ENCODE data around the gene IFNAR1. TPM values are rescaled to one million over a fixed set of nuclear protein-coding genes. Genes with fewer than 3 reads are reported as not detected.

Gene IFNAR1
- total RNA-seq, 1 experiment from 2014 or later = 30.0 TPM

DNA sequence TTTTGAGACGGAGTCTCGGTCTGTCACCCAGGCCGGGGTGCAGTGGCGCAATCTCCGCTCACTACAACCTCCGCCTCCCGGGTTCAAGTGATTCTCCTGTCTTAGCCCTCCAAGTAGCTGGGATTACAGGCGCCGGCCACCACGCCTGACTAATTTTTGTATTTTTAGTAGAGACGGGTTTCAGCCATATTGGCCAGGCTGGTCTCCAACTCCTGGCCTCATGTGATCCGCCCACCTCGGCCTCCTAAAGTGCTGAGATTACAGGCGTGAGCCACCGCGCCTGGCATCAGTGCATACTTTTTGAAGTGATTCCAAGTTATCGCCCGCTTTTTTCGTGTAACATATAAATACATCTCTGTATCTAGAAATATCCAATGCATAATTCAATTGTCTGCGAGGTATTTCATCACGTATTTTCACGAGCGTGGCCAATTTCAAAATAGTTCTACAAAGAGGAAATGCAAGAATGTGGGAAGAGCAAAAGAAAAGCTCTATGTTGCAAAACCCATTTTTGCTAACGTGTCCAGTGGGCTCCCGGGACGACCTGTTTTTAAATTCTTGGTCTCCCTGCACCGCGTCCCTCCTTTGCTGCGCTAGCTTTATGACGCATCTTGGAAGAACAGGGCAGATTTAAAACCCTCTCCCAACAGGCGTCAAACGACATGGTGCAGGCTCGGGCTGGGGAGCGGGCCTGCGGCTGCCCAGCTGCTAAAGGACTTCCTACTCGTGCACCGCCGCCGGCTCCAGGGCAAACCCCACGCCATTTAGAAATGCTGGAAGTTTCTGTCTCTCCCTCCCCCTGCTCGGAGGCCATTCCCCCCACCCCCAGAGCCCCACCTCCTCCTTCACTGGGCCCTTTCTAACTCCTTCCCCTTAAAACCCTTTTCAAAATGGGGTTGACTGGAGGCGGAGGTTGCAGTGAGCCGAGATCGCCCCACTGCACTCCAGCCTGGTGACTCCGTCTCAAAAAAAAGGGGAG lies 77.5 kb downstream of the IFNAR1 start:
- peaks cover 29% of the 10 kb centered on the region for H3K36me3 Mint-ChIP-seq (ENCODE audit: insufficient read depth, unreplicated experiment)
- BruUV-seq (replicated peaks) = no TSS peak
- no peaks in the 10 kb centered on the region for H3K27me3 Mint-ChIP-seq (ENCODE audit: insufficient read depth, unreplicated experiment)
- H3K9me3 Mint-ChIP-seq (ENCODE audit: unreplicated experiment) = no peaks in the 10 kb centered on the region
- CTCF ChIA-PET = interaction anchor here (0.6 to 0.7 kb wide), 2 partner anchors 21 to 34 kb away, joined by 3 read pairs; no protein-coding TSS in a partner anchor
- DNase-seq (ENCODE audit: unreplicated experiment) = peak; percentile 90
- POLR2A ChIA-PET = interaction anchor here (0.6 to 15.1 kb wide), 19 partner anchors 8 to 675 kb away, joined by 3 to 236 read pairs (median 6); partner anchors contain the start of genes IFNAR1, PAXBP1, SON and TMEM50B
- intact Hi-C loops (cut with micrococcal nuclease) = loop anchor here (1.0 kb wide), 1 partner anchor 19 kb away; no protein-coding TSS in a partner anchor
- peaks cover 26% of the 10 kb centered on the region for H3K4me1 Mint-ChIP-seq (ENCODE audit: insufficient read depth, unreplicated experiment)
- H3K27ac Mint-ChIP-seq (ENCODE audit: low read depth, unreplicated experiment) = peak overlapping the region; percentile 63
- TF ChIP-seq, protein P1, sequence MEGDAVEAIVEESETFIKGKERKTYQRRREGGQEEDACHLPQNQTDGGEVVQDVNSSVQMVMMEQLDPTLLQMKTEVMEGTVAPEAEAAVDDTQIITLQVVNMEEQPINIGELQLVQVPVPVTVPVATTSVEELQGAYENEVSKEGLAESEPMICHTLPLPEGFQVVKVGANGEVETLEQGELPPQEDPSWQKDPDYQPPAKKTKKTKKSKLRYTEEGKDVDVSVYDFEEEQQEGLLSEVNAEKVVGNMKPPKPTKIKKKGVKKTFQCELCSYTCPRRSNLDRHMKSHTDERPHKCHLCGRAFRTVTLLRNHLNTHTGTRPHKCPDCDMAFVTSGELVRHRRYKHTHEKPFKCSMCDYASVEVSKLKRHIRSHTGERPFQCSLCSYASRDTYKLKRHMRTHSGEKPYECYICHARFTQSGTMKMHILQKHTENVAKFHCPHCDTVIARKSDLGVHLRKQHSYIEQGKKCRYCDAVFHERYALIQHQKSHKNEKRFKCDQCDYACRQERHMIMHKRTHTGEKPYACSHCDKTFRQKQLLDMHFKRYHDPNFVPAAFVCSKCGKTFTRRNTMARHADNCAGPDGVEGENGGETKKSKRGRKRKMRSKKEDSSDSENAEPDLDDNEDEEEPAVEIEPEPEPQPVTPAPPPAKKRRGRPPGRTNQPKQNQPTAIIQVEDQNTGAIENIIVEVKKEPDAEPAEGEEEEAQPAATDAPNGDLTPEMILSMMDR (IDR thresholded peaks at IDR 0.05; ENCODE audit: unreplicated experiment) = no peak
- H3K4me3 Mint-ChIP-seq (ENCODE audit: unreplicated experiment) = peak overlapping the region; percentile 66

DNA sequence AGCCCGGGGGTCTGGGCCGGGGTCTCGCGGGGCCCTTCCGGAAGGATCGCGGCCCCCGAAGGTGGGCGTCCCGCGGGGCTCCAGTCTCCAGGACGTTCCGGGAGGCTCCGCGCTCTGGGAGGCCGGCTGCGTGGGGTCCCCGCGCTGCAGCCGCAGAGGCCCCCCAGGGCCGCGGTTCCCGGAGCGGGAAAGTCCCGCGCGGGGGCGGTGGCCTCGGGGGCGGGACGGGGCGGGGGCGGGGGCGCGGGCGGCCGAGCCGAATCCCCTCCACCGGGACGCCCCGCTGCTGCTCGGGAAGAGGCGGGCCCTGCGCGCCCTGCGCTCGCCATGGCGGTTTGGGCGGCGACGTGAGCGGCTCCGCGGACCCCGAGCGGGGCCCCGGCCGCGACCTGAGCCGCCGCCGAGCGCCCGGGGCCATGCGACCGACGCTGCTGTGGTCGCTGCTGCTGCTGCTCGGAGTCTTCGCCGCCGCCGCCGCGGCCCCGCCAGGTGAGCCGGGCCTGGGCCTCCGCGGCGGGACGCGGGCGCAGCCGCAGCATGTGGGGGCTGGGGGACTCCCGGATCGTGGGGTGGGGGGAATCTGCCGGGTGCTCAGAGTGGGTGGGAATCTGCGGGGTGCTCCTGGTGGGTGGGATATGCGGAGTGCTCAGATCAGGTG lies 78.5 kb downstream of the IFNAR1 start, which contains the start of gene IFNGR2:
Gene IFNGR2 (plus strand): TSS at position 286 of the 658 bp plus-strand sequence. CDS start 131 bp downstream, at position 417.
- CTCF ChIA-PET = interaction anchor here (2.0 kb wide), 1 partner anchor 26 kb away, joined by 10 read pairs; no protein-coding TSS in a partner anchor
- H3K36me3 Mint-ChIP-seq (ENCODE audit: insufficient read depth, unreplicated experiment) = peaks cover 30% of the 10 kb centered on the region
- no TSS peak for BruUV-seq (replicated peaks)
- H3K4me1 Mint-ChIP-seq (ENCODE audit: insufficient read depth, unreplicated experiment) = peaks cover 26% of the 10 kb centered on the region
- H3K4me3 Mint-ChIP-seq (ENCODE audit: unreplicated experiment) = peak within 1 kb of the TSS; percentile 92
- DNase-seq (ENCODE audit: unreplicated experiment) = peak; percentile 53
- TF ChIP-seq, protein P1 (IDR thresholded peaks at IDR 0.05; ENCODE audit: unreplicated experiment) = no peak
- intact Hi-C loops (cut with micrococcal nuclease) = no loop called here
- H3K27ac Mint-ChIP-seq (ENCODE audit: low read depth, unreplicated experiment) = peak within 1 kb of the TSS; percentile 96
- no peaks in the 10 kb centered on the region for H3K27me3 Mint-ChIP-seq (ENCODE audit: insufficient read depth, unreplicated experiment)
- POLR2A ChIA-PET = interaction anchor here (0.8 to 15.1 kb wide), 16 partner anchors 9 to 137 kb away, joined by 3 to 236 read pairs (median 6); partner anchors contain the start of genes IFNAR1 and TMEM50B
- H3K9me3 Mint-ChIP-seq (ENCODE audit: unreplicated experiment) = no peaks in the 10 kb centered on the region

DNA sequence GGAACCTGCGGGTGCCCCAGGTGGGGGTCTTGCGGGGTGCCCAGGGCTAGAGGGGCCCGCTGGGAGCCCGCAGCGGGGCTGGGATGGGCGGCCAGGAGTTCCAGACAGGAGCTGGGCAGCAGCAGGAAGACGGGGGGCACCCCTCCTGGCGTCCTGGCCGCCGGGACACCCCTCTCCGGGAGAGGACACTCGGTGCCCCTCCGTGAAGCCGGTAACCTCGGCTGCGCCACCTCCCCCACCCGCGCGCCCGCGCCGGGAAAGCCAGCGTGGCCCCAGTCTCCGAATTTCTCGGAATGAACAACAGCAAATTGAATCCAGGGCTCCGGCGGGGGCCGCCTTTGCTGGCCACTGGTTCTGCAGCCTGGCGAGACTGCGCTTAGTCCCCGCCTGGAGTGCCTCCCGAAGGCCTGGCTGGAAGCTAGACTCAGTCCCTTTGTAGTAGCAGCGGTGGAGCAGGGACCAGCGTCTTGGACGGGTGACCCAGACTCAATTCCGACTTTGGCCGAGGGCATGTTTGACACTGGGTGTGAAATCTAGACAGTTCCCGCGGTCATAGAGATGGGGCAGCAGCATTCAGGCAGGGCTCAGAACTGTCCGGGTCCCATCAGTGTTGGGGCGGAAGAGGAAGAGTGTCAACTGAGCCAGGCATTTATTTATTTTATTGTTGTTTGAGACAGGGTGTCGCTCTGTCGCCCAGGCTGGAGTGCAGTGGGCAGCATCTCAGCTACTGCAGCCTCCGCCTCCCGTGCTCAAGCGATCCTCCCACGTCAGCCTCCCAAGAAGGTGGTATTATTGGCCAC lies 79.2 kb downstream of the IFNAR1 start:
- H3K4me1 Mint-ChIP-seq (ENCODE audit: insufficient read depth, unreplicated experiment) = peaks cover 26% of the 10 kb centered on the region
- H3K4me3 Mint-ChIP-seq (ENCODE audit: unreplicated experiment) = peak overlapping the region; percentile 92
- CTCF ChIA-PET = interaction anchor here (0.7 to 2.5 kb wide), 3 partner anchors 25 to 42 kb away, joined by 3 to 14 read pairs (median 10); no protein-coding TSS in a partner anchor
- peaks cover 36% of the 10 kb centered on the region for H3K36me3 Mint-ChIP-seq (ENCODE audit: insufficient read depth, unreplicated experiment)
- H3K27ac Mint-ChIP-seq (ENCODE audit: low read depth, unreplicated experiment) = peak overlapping the region; percentile 96
- TF ChIP-seq, protein P1 (IDR thresholded peaks at IDR 0.05; ENCODE audit: unreplicated experiment) = no peak
- intact Hi-C loops (cut with micrococcal nuclease) = loop anchor here (2.0 kb wide), 1 partner anchor 43 kb away; no protein-coding TSS in a partner anchor
- DNase-seq (ENCODE audit: unreplicated experiment) = peak; percentile 45
- POLR2A ChIA-PET = interaction anchor here (0.5 to 15.1 kb wide), 18 partner anchors 9 to 237 kb away, joined by 3 to 236 read pairs (median 5); partner anchors contain the start of genes CRYZL1, IFNAR1, IFNAR2 and TMEM50B
- no peaks in the 10 kb centered on the region for H3K9me3 Mint-ChIP-seq (ENCODE audit: unreplicated experiment)
- BruUV-seq (replicated peaks) = TSS peak; percentile 68
- H3K27me3 Mint-ChIP-seq (ENCODE audit: insufficient read depth, unreplicated experiment) = no peaks in the 10 kb centered on the region
